Suppressor macrophage (primary cell): Measurements from ENCODE around the gene LYRM7.
A peak's percentile ranks its signal among the peaks of the same experiment; 100 is the strongest.
"Not testable (repeated sequence)": the region's sequence is repeated elsewhere in the genome, so short reads cannot be mapped to it uniquely, and the experiment has no call there.

Experiments used
- DNase-seq, 4 experiments: peaks; one replicate each; pipeline ENCODE4 v3.0.0-alpha.2; 2020 to 2022
- total RNA-seq, 17 experiments: gene quantifications; one replicate each; lab custom pipeline; 2026; ENCODE audit warnings: mixed read lengths in 6 of 17, inconsistent platforms in 3 of 17; lab: John Stamatoyannopoulos, UW

The LYRM7 gene
- total RNA-seq, result 5.9 to 43.5 (median 27.0) reads per million in 17 experiments

DNA sequence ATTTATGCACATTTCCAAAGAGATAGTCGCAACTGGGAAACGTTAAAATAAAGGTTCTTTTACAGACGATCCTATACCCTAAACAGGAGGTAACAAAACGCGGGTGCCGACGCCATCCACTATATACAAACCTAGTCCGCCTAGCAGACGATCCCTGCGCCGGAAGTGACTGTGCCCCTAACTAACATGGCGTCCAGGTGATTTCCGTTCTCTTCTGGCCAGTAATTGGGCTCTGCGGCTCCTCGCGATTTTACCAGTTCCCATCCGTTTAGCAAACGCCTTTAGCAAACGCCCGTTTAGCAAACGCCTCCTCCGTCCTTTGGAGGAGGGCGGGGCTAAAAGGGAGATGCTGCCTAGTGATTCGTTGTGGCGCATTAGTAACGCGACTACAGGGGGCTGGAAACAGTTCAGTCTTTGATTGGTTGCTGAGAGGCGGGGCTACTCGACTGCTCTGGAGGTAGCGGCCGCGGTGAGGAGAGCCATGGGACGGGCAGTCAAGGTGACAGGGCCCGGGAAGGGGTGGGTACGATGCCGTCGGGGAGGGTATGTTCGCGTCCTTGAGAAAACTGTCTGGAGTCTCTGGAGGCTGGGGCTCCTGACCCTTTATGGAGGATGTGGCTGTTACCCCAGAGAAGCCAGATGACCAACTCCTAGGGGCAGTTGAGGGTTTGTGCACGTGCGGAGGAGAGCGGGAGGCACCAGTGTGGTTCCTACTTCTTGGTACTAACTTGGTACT, at the start of gene LYRM7:
Gene LYRM7 (plus strand): TSS at position 405 of the 736 bp plus-strand sequence. CDS start 77 bp downstream, at position 482.
- peak; percentile 97 to 100 (median 98) for DNase-seq

DNA sequence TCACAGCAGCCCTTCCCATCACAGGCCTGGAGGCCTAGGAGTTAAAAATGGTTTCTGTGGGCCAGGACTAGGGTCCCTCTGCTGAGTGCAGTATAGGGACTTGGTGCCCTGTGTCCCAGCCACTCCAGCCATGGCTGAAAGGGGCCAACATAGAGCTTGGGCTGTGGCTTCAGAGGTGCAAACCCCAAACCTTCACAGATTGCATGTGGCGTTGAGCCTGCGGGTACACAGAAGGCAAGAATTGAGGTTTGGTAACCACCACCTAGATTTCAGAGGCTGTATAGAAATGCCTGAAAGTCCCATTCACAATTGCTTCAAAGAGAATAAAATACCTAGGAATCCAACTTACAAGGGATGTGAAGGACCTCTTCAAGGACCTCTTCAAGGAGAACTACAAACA, 43.5 kb upstream of the LYRM7 start:
- not testable (repeated sequence) for DNase-seq

DNA sequence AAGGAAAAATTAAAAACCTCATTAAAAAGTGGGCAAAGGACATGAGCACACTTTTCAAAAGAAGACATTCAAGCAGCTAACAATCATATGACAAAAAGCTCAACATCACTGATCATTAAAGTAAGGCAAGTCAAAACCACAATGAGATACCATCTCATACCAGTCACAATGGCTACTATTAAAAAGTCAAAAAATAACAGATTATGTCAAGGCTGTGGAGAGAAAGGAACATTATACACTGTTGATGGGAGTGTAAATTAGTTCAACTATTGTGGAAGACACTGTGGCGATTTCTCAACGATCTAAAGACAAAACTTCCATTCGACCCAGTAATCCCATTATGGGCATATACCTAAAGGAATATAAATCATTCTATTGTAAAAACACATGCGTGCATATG, 41.4 kb upstream of the LYRM7 start:
- no peak for DNase-seq

DNA sequence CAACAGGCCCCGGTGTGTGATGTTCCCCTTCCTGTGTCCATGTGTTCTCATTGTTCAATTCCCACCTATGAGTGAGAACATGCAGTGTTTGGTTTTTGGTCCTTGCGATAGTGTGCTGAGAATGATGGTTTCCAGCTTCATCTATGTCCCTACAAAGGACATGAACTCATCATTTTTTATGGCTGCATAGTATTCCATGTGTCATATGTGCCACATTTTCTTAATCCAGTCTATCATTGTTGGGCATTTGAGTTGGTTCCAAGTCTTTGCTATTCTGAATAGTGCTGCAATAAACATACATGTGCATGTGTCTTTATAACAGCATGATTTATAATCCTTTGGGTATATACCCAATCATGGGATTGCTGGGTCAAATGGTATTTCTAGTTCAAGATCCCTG, 37.7 kb upstream of the LYRM7 start:
- not testable (repeated sequence) for DNase-seq

DNA sequence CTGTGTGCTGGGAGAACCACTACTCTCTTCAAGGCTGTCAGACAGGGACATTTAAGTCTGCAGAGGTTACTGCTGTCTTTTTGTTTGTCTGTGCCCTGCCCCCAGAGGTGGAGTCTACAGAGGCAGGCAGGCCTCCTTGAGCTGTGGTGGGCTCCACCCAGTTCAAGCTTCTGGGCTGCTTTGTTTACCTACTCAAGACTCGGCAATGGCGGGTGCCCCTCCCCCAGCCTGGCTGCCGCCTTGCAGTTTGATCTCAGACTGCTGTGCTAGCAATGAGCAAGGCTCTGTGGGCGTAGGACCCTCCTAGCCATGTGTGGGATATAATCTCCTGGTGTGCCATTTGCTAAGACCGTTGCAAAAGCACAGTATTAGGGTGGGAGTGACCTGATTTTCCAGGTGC, 32.3 kb upstream of the LYRM7 start:
- DNase-seq, result not testable (repeated sequence)

DNA sequence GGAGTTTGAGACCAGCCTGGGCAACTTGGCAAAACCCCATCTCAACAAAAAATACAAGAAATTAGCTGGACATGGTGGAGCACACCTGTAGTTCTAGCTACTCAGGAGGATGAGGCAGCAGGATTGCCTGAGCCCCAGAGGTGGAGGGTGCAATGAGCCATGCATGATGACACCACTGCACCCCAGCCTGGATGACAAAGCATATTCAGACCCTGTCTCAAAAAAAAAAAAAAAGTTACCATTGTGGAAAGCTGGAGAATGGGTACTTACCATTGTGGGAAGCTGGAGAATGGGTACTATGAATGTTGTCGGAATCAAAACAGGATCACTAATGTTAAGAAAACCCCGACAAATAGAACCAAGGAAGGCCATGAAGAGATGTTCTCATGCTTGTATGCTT, 31.4 kb upstream of the LYRM7 start:
- no peak for DNase-seq

DNA sequence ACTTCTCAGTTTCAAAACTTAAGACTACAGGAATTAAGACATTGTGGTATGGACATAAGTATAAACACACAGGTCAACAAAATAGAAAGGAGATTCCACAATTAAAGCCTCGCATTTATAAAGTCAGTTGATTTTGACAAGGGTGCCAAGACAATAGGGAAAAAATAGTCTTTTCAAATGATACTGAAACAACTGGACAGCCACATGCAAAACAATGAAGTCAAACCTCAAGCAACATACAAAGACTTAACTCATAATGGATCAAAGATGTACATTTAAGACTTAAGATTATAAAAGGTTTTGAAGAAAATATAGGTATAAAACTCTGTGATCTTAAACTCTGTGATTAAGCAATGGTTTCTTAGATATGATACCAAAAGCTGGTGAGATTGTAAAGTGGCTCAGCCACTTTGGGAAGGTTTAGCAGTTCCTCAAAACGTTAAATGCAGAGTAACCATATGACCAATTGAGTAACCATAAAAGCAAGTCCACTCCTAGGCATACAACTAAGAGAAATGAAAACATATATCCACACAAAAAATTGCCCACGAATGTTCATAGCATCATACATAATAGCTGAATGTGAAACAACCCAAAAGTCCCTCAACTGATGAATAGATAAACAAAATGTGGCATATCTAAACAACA, 27.6 kb upstream of the LYRM7 start:
- peak; percentile 19 to 58 (median 42) for DNase-seq

DNA sequence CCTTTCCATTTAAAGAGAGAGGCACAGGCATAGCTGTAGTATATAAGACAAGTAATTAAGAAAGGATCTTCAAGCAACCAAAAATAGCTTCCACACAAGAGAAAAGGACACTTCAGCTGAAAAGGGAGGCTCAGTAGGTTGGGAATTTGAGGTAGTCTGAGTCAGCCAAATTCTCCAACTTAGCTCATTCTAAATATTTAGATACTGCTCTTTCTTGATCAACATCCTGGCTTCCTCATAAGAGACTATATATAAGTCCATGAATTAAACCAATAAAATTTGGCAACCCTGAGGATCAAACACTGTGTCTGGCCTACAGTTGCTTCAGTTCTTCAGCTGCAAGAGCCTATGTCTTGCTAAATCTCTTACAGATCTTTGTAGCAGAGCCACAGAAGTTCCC, 23.5 kb upstream of the LYRM7 start:
- no peak for DNase-seq

DNA sequence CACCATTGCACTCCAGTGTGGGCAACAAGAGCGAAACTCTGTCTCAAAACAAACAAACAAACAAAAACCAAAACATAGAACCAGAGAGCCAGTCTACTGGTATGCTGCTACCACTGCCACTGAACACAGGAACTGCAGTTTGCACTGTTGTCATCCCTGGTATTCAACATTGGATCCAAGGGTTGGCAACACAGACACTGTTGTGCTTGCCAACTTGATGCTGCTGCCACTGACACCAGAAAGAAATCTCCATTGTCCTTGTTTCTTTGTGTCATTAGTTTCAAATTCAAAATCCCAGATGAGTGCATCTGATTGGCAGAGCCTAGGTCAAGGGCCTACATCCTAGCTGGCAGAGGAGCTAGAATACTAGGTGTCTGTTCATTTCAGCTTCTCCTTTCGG, 21.9 kb upstream of the LYRM7 start:
- DNase-seq, result no peak

DNA sequence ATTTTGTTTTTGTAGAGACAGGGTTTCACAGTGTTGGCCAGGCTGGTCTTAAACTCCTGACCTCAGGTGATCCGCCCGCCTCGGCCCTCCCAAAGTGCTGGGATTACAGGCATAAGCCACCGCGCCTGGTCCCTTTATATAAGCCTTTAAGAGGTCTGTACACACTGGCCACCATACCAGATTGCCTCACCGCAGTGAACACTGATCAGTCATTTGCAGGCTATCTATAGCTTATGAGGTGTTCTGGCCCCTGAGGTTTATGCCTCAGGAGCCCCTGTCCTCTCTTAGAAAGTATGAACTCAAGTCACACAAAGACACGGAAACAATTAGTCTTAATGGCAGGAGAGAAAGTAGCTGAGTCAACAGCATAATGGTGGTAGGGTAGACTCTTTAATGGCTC, 20.3 kb upstream of the LYRM7 start:
- DNase-seq, result no peak

DNA sequence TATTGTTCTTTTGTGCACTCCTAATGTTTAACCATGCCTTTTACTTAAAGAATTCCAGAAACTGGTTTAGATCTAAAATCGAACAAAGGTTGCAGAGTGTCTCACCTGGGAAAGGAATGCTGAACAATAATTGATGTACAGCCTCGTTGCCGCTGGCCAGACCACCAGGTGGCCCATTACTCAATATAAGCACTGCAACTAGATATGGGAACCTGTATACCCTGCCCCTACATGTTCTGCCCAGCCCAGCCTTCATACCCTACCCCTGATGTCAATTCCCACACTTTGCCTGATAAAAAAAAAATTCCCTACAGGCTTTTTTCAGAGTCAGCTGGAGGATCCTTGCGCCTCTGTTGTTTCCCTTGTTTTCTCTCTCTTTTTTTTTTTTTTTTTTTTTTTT, 19.5 kb upstream of the LYRM7 start:
- DNase-seq, result no peak

DNA sequence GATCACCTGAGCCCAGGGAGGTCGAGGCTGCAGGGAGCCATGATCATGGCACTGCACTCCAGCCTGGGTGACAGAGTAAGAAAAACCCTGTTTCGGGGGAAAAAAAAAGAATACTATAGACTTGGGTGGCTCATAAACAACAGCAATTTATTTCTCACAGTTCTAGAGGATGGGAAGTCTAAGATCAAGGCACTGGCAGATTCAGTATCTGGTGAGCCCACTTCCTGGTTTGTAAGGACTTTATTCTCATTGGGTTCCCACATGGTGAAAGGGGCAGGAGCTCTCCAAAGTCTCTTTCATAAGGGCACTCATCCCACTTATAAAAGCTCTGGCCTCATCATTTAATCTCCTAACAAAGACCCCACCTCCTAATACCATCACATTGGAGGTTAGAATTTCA, 14.4 kb upstream of the LYRM7 start:
- DNase-seq, result no peak

DNA sequence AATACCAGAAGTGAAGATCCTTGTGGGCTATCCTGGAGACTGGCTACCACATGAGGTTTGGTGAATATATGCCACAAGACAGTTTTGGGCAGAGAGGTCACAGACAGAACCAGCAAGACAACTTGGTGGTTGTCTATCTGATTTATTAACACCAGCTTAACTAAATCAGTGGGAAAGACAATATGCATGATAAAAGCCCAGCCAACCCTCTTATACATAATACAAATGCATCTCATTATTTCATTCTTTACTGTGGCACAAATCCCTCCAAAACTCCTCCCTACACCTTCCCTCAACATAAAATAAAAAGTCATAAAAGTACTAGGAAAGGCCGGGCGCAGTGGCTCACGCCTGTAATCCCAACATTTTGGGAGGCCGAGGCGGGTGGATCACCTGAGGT, 13.8 kb upstream of the LYRM7 start:
- DNase-seq, result no peak

DNA sequence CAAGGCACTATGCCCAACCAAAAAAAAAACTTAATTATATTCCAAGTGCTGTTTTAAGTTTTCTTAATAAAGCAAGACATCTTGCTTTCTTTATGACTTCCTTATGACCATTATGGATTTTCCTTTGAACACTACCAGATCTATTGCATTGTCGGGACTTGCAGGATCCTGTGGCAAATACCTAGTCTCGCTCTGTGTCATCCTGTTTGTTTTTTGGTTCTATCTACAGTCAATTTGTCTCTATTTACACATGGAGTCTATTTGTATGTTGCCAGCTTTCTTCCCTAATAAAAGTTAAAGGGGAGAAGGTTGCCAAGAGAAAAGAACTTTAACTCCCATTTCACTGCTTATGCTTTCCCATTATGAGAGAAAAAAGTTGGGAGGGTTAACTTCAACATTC, 10.6 kb upstream of the LYRM7 start:
- no peak for DNase-seq

DNA sequence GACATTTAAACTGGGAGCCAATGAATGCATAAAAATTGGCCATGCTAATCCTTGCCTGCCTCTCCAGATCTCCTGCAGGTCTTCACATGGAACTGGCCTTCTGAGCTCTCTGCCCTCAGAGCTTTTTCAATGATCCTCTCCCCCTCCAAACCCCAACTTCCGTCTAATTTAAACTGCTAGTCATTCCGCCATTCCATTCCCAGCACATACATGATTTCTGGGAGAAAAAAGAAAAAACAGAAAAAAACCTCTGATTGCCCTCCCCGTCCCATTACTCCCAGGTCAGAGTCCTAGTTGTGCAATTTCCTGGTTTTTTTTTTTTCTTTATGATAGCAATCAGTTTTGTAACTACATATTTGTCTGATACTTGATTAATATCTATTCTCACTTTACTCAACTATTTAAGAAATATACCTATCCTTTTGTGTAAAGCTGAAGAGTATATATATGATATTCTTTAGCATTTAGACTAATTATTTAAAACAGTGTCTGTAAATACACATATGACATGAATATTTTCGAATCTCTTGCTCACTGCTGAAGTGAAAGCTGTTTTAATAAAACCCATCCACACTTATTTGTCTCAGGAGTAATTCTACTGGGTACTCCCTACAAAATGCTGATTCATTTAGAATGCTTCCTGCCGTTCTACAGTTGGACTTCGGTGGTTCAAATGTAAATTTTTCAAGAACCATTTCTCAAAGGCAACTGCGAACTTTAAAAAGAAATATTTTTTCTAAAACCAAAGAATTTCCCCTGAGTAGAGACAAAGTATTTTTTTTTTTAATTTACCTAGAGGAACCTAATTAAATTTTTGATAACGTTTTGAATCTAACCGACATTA, 7.2 kb upstream of the LYRM7 start:
- DNase-seq, result peak; percentile 19 to 66 (median 48)

DNA sequence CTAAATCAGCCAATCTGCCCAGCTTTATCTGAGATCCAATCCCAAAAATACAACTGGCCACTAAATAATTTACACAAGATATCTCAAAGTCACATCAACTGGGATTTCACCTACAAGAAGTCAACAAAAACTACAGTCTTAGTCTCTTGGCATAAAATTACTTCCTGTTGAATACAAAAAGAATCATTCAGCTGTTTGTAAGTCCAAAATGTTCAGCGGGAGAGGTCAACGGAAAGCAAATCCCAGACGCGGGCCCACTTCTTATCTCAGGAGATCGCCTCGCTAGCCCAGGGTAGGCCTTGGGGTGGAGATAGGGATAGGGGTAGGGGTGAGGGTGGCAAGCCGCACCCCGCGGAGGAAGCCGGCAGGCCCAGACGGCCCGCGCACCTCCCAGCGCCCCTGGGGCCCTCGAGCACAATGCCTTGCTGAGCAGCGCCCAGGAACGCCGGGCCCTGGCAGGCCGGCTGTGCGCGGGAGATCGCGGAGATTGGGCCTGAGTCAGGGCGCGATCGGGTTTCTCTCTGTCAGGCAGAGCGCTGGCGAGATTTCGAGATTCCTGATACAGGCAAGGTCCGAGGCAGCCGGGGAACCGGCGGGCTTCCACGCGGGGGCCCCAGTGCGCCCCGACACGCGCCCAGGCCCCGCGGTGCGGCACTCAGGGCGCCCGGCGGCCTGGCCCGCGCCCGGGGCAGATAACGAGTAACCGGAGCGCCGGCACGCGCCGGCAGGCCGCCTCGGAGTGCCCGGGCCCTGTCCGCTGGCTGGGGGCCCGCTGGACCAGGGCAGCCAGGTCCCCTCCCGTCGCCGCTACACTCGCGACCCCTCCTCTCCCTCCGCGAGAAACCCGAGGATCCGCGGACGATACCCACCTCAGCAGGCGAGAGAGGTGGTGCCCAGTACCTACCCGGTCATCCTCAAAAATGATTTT, 6.3 kb upstream of the LYRM7 start:
- DNase-seq, result peak; percentile 76 to 89 (median 82)

DNA sequence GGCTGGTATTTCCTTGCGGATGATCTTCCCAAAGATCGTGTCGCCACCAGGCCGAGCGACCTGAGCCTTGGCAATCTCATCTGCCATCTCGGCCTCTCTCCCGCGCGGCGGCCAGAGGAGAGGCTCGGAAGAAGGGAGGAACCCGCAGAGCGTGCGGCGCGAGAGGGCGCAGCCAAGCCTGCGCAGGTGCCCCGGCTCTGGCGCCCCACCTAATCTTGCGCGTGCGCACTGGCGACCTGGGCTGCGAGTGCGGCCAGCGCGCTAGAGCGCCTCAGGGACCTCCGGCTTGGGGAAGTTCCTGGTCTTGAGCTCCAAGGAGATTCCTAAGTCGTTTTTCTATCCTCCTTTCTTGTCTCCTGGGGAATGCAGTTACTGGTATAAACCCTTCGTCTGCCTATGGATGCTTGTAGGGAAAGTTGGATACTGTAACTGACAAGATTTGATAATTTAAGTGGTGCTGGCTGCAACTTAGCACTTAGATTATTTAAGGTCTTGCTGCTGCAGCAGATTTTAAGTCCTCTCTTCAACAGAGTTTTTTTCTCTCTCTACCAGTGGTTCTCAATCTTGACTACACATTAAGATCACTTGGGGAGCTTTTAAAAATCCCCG, 5.5 kb upstream of the LYRM7 start, which contains the start of gene HINT1:
Gene HINT1 (minus strand): TSS at position 138 of the 609 bp plus-strand sequence. CDS start 51 bp downstream, at position 87.
- DNase-seq, result peak; percentile 93 to 97 (median 96)

DNA sequence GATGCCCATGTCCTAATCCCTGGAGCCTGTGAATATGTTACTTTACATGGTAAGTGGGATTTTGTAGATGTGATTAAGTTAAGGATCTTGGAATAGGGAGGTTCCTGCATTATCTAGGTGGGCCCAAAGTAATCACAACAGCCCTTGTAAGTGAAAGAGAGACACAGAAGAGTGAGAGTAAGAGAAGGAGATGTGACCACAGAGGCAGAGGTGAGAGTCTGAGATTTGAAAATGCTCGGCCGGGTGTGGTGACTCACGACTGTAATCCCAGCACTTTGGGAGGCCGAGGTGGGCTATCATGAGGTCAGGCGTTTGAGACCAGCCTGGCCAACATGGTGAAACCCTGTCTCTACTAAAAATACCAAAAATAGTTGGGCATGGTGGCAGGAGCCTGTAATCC, 3.1 kb upstream of the LYRM7 start:
- no peak for DNase-seq

DNA sequence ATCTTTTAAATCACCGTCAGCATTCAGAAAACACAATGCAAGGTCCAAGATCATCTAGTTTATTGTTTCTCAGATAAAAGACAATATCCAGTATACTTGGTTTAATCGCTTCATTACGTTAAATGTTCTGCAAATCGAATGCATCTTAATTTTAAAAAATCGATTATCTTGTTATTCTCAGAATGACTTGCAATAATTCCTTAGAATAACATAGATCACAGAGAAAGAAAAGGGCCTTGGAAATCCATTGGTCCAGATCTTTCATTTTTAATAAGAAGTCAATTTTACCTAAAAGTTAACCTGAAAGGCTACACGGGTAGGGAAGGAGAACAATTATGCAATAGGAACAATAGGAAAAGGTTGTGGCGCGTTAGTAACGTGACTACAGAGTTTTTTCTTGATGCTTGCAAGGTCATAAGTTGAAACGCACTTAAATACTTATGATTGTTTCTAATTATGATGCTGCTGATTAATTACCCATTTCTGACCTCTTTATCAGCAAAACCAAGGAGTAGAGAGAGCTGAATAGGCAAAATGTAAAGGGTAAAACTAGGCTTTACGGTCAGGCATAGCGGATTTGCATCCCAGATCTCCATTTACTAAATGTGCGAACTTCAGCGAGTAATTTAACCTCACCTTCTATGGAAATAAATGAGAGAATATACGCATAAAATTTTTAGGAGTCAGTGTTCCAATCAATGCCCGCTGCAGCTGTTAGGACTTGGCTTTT, 769 bp upstream of the LYRM7 start:
- DNase-seq, result peak in 2 of 4 experiments; percentile 9 to 14

DNA sequence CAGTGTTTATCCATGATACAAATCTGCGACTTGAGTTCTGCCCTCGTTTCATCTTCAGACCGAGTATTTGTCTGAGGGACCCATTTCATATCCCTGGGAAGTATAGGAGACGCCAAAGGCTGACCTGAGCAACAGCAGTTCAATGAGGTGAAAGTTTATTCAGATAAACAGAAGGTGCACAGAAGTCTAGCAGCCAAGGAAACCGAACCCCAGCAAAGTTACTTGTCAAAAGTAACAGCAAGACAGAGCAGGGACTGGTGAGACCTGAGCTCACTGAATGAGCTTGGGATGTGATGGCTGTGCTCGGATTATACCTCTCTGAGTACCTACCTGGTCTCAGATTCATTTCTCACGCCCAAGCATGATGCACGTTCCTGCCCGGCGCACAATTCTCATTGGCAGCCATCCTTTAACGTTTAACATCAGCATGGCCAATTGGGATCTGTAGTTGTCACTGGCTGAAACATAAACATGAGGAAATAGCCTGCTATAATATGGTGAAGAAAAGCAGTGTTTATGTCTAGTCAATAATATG, 599 bp downstream of the LYRM7 start:
- DNase-seq, result peak in 1 of 4 experiments; percentile 3

DNA sequence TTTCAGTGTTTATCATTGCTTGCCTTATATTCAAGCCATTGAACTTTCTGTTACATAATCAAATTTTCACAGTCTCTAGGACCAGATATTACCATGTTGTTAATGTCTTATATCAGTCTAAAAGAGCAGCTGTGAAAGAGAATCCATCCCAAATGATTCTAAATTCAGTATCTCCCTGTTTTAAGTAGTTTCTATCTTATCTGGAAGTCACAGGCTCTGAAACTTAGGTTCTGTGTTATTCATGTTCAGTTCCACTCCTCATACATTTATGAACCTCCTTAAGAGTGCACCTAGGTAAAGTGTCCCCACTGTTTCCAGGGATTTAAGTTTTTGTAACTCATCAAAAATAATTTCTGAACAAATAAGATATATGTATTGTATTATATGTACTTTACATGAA, 9.7 kb downstream of the LYRM7 start:
- DNase-seq, result no peak
